Progenitor cell of endocrine pancreas (in vitro differentiated cells): ENCODE measurements around the gene PKP3. TPM values are rescaled to one million over a fixed set of nuclear protein-coding genes. Genes with fewer than 3 reads are reported as not detected.

Experiments
- DNase-seq: peaks from one replicate; pipeline ENCODE4 v3.0.0; 2021; ENCODE audit warnings: low spot score; ENCODE audit not compliant: unreplicated experiment
- H3K27ac Mint-ChIP-seq: 2 replicates; pipeline ENCODE4 v1.8.0; 2021; ENCODE audit warnings: mild to moderate bottlenecking, moderate library complexity, mixed read lengths
- H3K27me3 Mint-ChIP-seq: 2 replicates; pipeline ENCODE4 v1.8.0; 2021; ENCODE audit warnings: mixed read lengths
- H3K36me3 Mint-ChIP-seq: 2 replicates; pipeline ENCODE4 v1.8.0; 2022; ENCODE audit warnings: mixed read lengths; ENCODE audit not compliant: insufficient read depth
- H3K4me1 Mint-ChIP-seq: 2 replicates; pipeline ENCODE4 v1.8.0; 2021; ENCODE audit warnings: low read depth, mixed read lengths
- H3K4me3 Mint-ChIP-seq: 2 replicates; pipeline ENCODE4 v1.8.0; 2021; ENCODE audit warnings: low read depth, mild to moderate bottlenecking, moderate library complexity, mixed read lengths
- H3K9me3 Mint-ChIP-seq: 2 replicates; pipeline ENCODE4 v1.8.0; 2021; ENCODE audit warnings: low read depth, mixed read lengths
- total RNA-seq: library from RNA; stranded (reverse); gene quantifications from 2 replicates; pipeline ENCODE4 v1.2.1, GENCODE V29; 2021
- TF ChIP-seq, protein P1 (sequence below): fragments of 200-600 bp; sonication (generic); IDR thresholded peaks from one replicate; pipeline ENCODE4 v1.5.0; 2021; ENCODE audit warnings: antibody characterized with exemption, mild to moderate bottlenecking; ENCODE audit not compliant: unreplicated experiment

PKP3 gene
- total RNA-seq, 1 donor from 2014 or later: 55.9 TPM

DNA sequence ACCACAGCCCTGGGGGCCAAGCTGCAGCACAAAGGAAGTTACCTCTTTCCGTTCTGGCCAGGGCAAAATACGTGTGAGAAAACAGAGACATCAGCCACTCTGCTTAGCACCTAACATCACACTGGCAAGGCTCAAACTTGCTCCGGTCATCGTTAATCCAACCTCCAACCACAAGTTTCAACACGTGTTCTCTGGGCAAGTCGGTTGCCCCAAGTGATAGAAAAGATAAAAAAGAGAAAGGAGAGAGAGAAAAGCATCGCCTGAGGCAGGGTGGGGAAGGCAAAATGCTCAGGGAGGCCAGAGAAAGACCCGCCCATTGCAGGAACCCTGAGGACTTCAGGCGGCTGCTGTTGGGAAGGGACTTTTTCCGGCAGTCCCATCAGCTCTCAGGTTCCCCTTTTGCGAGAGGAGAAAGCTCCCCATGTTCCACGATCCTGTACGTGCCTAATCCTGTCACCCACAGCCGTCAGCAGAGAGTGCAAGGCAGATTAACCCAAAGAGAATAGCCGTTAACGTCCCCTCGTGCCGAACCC, 43.2 kb upstream of the PKP3 start:
- DNase-seq: no peak
- H3K27ac Mint-ChIP-seq: peak overlapping the region; percentile 62
- no peak overlapping the region for H3K4me3 Mint-ChIP-seq
- H3K27me3 Mint-ChIP-seq: no peaks in the 10 kb centered on the region
- H3K9me3 Mint-ChIP-seq: no peaks in the 10 kb centered on the region
- TF ChIP-seq, protein P1, sequence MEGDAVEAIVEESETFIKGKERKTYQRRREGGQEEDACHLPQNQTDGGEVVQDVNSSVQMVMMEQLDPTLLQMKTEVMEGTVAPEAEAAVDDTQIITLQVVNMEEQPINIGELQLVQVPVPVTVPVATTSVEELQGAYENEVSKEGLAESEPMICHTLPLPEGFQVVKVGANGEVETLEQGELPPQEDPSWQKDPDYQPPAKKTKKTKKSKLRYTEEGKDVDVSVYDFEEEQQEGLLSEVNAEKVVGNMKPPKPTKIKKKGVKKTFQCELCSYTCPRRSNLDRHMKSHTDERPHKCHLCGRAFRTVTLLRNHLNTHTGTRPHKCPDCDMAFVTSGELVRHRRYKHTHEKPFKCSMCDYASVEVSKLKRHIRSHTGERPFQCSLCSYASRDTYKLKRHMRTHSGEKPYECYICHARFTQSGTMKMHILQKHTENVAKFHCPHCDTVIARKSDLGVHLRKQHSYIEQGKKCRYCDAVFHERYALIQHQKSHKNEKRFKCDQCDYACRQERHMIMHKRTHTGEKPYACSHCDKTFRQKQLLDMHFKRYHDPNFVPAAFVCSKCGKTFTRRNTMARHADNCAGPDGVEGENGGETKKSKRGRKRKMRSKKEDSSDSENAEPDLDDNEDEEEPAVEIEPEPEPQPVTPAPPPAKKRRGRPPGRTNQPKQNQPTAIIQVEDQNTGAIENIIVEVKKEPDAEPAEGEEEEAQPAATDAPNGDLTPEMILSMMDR: no peak
- H3K36me3 Mint-ChIP-seq: no peaks in the 10 kb centered on the region
- H3K4me1 Mint-ChIP-seq: peaks cover 27% of the 10 kb centered on the region

- TF ChIP-seq, protein P1: no peak
- Mint-ChIP-seq H3K4me3 (no peak overlapping the region), H3K9me3 (no peaks in the 10 kb centered on the region), H3K36me3 (no peaks in the 10 kb centered on the region), H3K27me3 (no peaks in the 10 kb centered on the region), H3K27ac (no peak overlapping the region), H3K4me1 (peaks cover 27% of the 10 kb centered on the region)
- no peak for DNase-seq
These were observed 42.6 kb upstream of the PKP3 start for GRCh38 chr11:351411-351810.

DNA sequence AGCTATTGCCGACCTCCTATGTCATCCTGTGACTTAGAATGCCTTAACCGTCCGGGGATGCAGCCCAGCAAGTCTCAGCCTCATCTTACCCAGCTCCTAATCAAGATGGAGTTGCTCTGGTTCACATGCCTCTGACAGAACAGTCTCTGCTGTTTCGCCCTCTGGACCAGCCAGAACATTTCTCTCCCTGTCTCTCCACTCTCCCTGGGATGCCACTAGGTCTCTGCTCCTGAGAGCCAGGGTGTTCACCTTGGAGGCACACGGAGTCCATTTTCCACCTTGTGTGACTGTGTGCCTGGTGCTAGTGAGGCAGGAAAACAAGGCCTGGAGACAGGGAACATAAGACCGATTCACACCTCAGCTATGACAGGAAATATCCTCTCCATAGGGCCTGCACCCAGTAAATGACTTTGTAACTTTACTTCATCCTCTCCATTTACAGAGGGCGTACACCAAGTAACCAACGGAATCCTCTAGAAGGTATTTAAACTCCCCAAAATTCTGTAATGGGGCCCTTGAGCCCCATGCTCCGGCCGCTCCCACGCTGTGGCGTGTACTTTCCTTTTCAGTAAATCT, 41.5 kb upstream of the PKP3 start:
- H3K36me3 Mint-ChIP-seq: no peaks in the 10 kb centered on the region
- H3K4me3 Mint-ChIP-seq: no peak overlapping the region
- TF ChIP-seq, protein P1: no peak
- H3K9me3 Mint-ChIP-seq: no peaks in the 10 kb centered on the region
- H3K27ac Mint-ChIP-seq: peak overlapping the region; percentile 38
- H3K27me3 Mint-ChIP-seq: no peaks in the 10 kb centered on the region
- DNase-seq: no peak
- peaks cover 27% of the 10 kb centered on the region for H3K4me1 Mint-ChIP-seq

GRCh38 chr11:353179-353873, 40.7 kb upstream of the PKP3 start:
- TF ChIP-seq, protein P1: no peak
- H3K27me3 Mint-ChIP-seq: no peaks in the 10 kb centered on the region
- H3K27ac Mint-ChIP-seq: peak overlapping the region; percentile 95
- no peaks in the 10 kb centered on the region for H3K9me3 Mint-ChIP-seq
- H3K4me1 Mint-ChIP-seq: peaks cover 27% of the 10 kb centered on the region
- no peaks in the 10 kb centered on the region for H3K36me3 Mint-ChIP-seq
- no peak overlapping the region for H3K4me3 Mint-ChIP-seq
- DNase-seq: no peak

DNA sequence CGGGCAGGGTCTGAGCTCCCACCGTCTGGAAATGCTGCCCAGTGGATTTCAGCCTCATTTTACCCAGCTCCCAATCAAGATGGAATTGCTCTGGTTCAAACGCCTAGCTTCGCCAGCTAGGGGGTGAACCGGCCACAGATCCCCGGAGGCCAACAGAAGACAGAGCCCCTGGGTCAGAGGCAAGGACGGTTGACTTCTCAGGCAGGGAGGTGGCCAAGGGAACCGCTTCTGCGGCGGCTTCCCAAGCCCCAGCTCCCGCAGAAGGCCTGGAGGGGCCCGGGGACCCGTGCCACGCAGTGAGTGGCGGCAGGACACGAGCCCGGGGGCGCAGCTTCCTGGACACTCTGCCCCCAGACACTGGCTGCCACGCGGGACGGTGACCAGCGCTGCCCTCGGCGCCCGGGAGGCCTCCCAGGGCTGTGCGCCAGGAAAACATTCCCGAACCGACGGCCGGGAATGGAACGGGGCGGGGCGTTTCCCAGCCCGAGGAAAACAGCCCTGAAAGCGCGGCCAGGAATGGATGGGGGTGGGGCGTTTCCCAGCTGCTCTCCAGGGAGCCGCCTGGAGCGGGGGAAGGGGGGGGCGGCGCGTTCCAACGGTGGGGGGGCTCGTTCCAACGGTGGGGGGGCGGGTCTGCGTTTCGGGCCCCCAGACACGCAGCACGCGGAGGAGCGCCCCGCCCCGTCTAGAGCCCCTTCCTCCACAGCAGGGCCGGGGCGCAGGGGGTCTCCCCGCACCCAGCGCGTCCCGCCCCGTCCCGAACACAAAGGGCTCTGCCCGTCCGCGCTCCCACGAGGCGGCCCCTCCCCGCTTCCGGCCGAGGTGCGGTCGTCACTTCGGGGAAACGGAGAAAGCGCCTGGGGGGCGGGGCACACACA, 38.2 kb upstream of the PKP3 start:
- H3K36me3 Mint-ChIP-seq: no peaks in the 10 kb centered on the region

More for the DNA sequence above, 38.2 kb upstream of the PKP3 start:
- Mint-ChIP-seq H3K9me3 (no peaks in the 10 kb centered on the region), H3K27ac (peak overlapping the region; percentile 90), H3K4me1 (peaks cover 18% of the 10 kb centered on the region), H3K27me3 (no peaks in the 10 kb centered on the region), H3K4me3 (peak overlapping the region; percentile 44)
- peak; percentile 81 for DNase-seq
- TF ChIP-seq, protein P1: no peak
